ENCODE data around the gene OOSP1. TPM values are rescaled to one million over a fixed set of nuclear protein-coding genes. Genes with fewer than 3 reads are reported as not detected.

OOSP1 gene
- total and polyA plus RNA-seq, 2 experiments from 2014 or later, result not detected

DNA sequence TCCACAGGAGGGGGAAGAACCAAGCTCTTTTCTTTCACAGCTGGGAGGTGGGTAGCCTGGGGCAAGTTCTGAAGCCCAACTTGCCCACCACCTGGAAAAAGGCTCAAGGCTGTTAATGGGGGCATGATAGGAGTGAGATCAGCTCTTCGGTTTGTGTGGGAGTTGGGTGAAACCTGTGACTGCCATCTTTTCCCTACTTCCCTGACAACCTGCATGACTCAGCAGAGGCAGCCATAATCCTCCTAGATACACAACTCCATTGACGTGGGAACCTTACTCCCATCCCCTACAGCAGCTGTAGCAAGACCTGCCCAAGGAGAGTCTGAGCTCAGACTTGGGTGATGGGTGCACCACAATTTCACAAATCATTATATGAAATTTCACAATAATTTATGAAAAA lies 65.5 kb downstream of the OOSP1 start:
- Mint-ChIP-seq H3K36me3 (ENCODE audit: low read depth) (no peaks in the 10 kb centered on the region), H3K4me1 (peaks cover 3% of the 10 kb centered on the region; the same call in 1 of the 3 replicates), H3K9me3 (no peaks in the 10 kb centered on the region), H3K4me3 (no peak overlapping the region), H3K27me3 (ENCODE audit: insufficient read depth, low read depth, poor library complexity) (no peaks in the 10 kb centered on the region), H3K27ac (no peak overlapping the region)
- no peaks in the 10 kb centered on the region for H3K27me3 ChIP-seq (ENCODE audit: insufficient read depth)
- H3K9me2 ChIP-seq (ENCODE audit: insufficient read depth), result no peaks in the 10 kb centered on the region
- H4K20me1 ChIP-seq (replicated peaks; ENCODE audit: insufficient read depth), result no peaks in the 10 kb centered on the region
- no peaks in the 10 kb centered on the region for H3K79me2 ChIP-seq (replicated peaks; ENCODE audit: insufficient read depth)
- no peak overlapping the region for H3K4me2 ChIP-seq
- TF ChIP-seq EZH2 (IDR thresholded peaks at IDR 0.05; ENCODE audit: low read depth, unreplicated experiment) (no peak), ZNF114 (CRISPR knock-in tag; IDR thresholded peaks at IDR 0.05) (no peak)
- TF ChIP-seq, protein P1, sequence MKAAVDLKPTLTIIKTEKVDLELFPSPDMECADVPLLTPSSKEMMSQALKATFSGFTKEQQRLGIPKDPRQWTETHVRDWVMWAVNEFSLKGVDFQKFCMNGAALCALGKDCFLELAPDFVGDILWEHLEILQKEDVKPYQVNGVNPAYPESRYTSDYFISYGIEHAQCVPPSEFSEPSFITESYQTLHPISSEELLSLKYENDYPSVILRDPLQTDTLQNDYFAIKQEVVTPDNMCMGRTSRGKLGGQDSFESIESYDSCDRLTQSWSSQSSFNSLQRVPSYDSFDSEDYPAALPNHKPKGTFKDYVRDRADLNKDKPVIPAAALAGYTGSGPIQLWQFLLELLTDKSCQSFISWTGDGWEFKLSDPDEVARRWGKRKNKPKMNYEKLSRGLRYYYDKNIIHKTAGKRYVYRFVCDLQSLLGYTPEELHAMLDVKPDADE (IDR thresholded peaks at IDR 0.05), result no peak
- no peak overlapping the region for H3K27ac ChIP-seq (ENCODE audit: low read depth)
- no peaks in the 10 kb centered on the region for H3K36me3 ChIP-seq (ENCODE audit: insufficient read depth)
- no peak for DNase-seq (ENCODE audit: low spot score)
- H3K4me3 ChIP-seq, result no peak overlapping the region
- H3K4me1 ChIP-seq (ENCODE audit: insufficient read depth), result no peaks in the 10 kb centered on the region
- H2AFZ ChIP-seq, result peak overlapping the region; percentile 88
- no peak for ATAC-seq
- no peaks in the 10 kb centered on the region for H3F3A ChIP-seq (replicated peaks; ENCODE audit: low read depth)

GRCh38 chr11:60005360-60005759 lies 67.1 kb downstream of the OOSP1 start:
- no peaks in the 10 kb centered on the region for H3K4me1 ChIP-seq (ENCODE audit: insufficient read depth)
- Mint-ChIP-seq H3K27ac (no peak overlapping the region), H3K27me3 (ENCODE audit: insufficient read depth, low read depth, poor library complexity) (no peaks in the 10 kb centered on the region), H3K9me3 (no peaks in the 10 kb centered on the region), H3K4me3 (no peak overlapping the region), H3K36me3 (ENCODE audit: low read depth) (no peaks in the 10 kb centered on the region), H3K4me1 (peaks cover 7% of the 10 kb centered on the region; the same call in 2 of the 3 replicates)
- no peaks in the 10 kb centered on the region for H4K20me1 ChIP-seq (replicated peaks; ENCODE audit: insufficient read depth)
- H3F3A ChIP-seq (replicated peaks; ENCODE audit: low read depth), result no peaks in the 10 kb centered on the region
- ATAC-seq, result no peak
- no peaks in the 10 kb centered on the region for H3K79me2 ChIP-seq (replicated peaks; ENCODE audit: insufficient read depth)
- H3K36me3 ChIP-seq (ENCODE audit: insufficient read depth), result no peaks in the 10 kb centered on the region
- H3K4me2 ChIP-seq, result no peak overlapping the region
- no peak overlapping the region for H2AFZ ChIP-seq
- H3K9me2 ChIP-seq (ENCODE audit: insufficient read depth), result peaks cover 4% of the 10 kb centered on the region; the same call in 1 of the 2 replicates
- no peak for DNase-seq (ENCODE audit: low spot score)
- H3K27ac ChIP-seq (ENCODE audit: low read depth), result no peak overlapping the region
- no peaks in the 10 kb centered on the region for H3K27me3 ChIP-seq (ENCODE audit: insufficient read depth)
- H3K4me3 ChIP-seq, result no peak overlapping the region
- TF ChIP-seq EZH2phosphoT487 (IDR thresholded peaks at IDR 0.05; ENCODE audit: unreplicated experiment) (no peak), ZNF331 (CRISPR knock-in tag; IDR thresholded peaks at IDR 0.05; ENCODE audit: low read depth) (no peak), ZNF114 (CRISPR knock-in tag; IDR thresholded peaks at IDR 0.05) (no peak), CTCF (conservative IDR thresholded peaks at IDR 0.05; ENCODE audit: low read depth in 2 of 2) (no peak), CREB1 (CRISPR knock-in tag; IDR thresholded peaks at IDR 0.05; ENCODE audit: low read depth) (no peak), NANOG (IDR thresholded peaks at IDR 0.05; ENCODE audit: borderline replicate concordance) (no peak), STAT1 (IDR thresholded peaks at IDR 0.05; ENCODE audit: unreplicated experiment) (no peak), JUNB (IDR thresholded peaks at IDR 0.05; ENCODE audit: unreplicated experiment) (no peak), REST (IDR thresholded peaks at IDR 0.05; ENCODE audit: unreplicated experiment) (no peak), EZH2 (IDR thresholded peaks at IDR 0.05; ENCODE audit: low read depth, unreplicated experiment) (no peak)
- TF ChIP-seq, protein P1 (IDR thresholded peaks at IDR 0.05), result no peak
